ENCODE results near the gene PDE4C. TPM values are rescaled to one million over a fixed set of nuclear protein-coding genes. Genes with fewer than 3 reads are reported as not detected.

PDE4C gene
- total and polyA plus RNA-seq, 10 of the 15 experiments (the other 5 are each of a cell fraction or from before 2014, with no cell fraction given), result 0.08 to 0.73 (median 0.34) TPM

DNA sequence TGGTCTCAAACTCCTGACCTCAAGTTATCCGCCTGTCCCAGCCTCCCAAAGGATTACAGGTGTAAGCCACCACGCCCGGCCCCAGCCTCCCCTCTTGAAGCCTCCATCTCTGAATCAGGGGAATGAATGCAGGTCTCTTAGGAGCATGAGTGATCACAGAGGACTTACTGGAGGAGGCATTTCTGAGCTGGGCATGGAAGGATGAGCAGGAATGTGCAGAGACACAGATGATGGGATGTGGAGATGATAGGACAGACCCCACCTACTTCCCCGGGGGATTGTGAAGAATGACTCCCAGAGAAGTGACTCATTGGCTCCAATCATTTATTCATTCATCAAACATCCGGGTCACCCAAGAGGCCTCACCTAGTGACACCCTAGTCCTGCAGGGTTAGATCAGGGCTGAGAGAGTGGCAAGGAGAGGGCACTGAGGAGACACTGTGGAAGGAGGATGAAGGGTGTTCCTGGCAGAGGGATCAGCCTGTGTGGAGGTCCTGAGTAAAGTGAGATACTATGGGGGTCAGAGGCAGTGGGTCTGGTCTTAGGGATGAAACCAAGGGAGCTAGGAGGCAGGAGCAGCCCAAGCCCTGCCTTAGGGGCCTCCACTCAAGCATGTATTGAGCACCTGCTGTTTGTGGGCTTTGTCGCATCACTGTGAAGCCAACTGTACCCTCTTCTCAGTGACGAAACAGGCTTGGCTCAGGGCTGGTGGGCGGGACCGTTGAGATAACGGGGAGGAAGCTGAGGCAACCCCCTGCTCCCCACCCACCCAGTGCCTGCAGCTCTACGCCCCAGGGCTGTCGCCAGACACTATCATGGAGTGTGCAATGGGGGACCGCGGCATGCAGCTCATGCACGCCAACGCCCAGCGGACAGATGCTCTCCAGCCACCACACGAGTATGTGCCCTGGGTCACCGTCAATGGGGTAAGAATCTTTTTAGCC lies 49.6 kb downstream of the PDE4C start:
- ChIA-PET POLR2A (interaction anchor here (1.0 to 4.2 kb wide), 6 partner anchors 10 to 241 kb away, joined by 3 to 31 read pairs (median 5); partner anchors contain the start of genes IL12RB1 and JUND), SMC1A (ENCODE audit: uncharacterized antibody, unreplicated experiment) (interaction anchor here (1.0 to 3.4 kb wide), 6 partner anchors 9 to 28 kb away, joined by 3 to 13 read pairs (median 3); partner anchors contain the start of gene RAB3A), CTCF (no interaction called here), RAD21 (ENCODE audit: unreplicated experiment) (interaction anchor here (0.7 to 4.5 kb wide), 3 partner anchors 12 to 28 kb away, joined by 3 to 15 read pairs (median 13); partner anchors contain the start of genes MPV17L2 and RAB3A)
- DNase-seq (ENCODE audit: low read depth, low spot score) (no peak), FAIRE-seq (no peak), ATAC-seq (no peak)
- peaks cover 30% of the 10 kb centered on the region for H3K79me2 ChIP-seq (ENCODE audit: control insufficient read depth, insufficient read depth, low read length)
- H3K4me3 ChIP-seq, result peak overlapping the region; percentile 55; the same call in 1 of the 2 replicates
- H3K27me3 ChIP-seq (replicated peaks in 1 of 2; ENCODE audit: control insufficient read depth in 2 of 2, insufficient read depth in 2 of 2, low read length in 1 of 2), result no peaks in the 10 kb centered on the region
- peaks cover 34% of the 10 kb centered on the region for H3K4me1 ChIP-seq (ENCODE audit: control insufficient read depth, insufficient read depth, low read length)
- peak overlapping the region; percentile 43 for H3K9ac ChIP-seq (ENCODE audit: control insufficient read depth, insufficient read depth, low read length)
- peaks cover 17 to 19% of the 10 kb centered on the region in 2 experiments; a peak in 3 of 4 replicates for H3K36me3 ChIP-seq (ENCODE audit: control insufficient read depth in 2 of 2, insufficient read depth in 2 of 2, low read length in 1 of 2)
- peak; percentile 50; the same call in 1 of the 2 replicates for TF ChIP-seq POLR2AphosphoS2 (IDR thresholded peaks at IDR 0.05; ENCODE audit: low read depth, low read length)
- TF ChIP-seq DPF2 (IDR thresholded peaks at IDR 0.05), result no peak
- TF ChIP-seq, protein P1, sequence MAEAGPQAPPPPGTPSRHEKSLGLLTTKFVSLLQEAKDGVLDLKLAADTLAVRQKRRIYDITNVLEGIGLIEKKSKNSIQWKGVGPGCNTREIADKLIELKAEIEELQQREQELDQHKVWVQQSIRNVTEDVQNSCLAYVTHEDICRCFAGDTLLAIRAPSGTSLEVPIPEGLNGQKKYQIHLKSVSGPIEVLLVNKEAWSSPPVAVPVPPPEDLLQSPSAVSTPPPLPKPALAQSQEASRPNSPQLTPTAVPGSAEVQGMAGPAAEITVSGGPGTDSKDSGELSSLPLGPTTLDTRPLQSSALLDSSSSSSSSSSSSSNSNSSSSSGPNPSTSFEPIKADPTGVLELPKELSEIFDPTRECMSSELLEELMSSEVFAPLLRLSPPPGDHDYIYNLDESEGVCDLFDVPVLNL (IDR thresholded peaks at IDR 0.05; ENCODE audit: low read depth, low read length), result no peak
- TF ChIP-seq EED (IDR thresholded peaks at IDR 0.05; ENCODE audit: low read depth), result no peak
- TF ChIP-seq HCFC1 (IDR thresholded peaks at IDR 0.05; ENCODE audit: low read length), result no peak
- TF ChIP-seq SREBF1 (IDR thresholded peaks at IDR 0.05; ENCODE audit: low read length), result no peak
- H3K27ac ChIP-seq (ENCODE audit: control insufficient read depth, insufficient read depth), result no peak overlapping the region
- H3K9me3 ChIP-seq (replicated peaks; ENCODE audit: control insufficient read depth, insufficient read depth, low read length), result no peaks in the 10 kb centered on the region; the same call in 2 of the 3 replicates
- BruUV-seq (replicated peaks), result TSS peak; percentile 30
- in situ Hi-C loops (cut with MboI) (no loop called here), intact Hi-C loops (cut with micrococcal nuclease; ENCODE audit: unreplicated experiment) (no loop called here)
- H2AFZ ChIP-seq (ENCODE audit: control insufficient read depth, low read depth, low read length), result no peak overlapping the region
- no peaks in the 10 kb centered on the region for H4K20me1 ChIP-seq (ENCODE audit: control insufficient read depth, insufficient read depth)
- peak overlapping the region; percentile 36 for H3K4me2 ChIP-seq (ENCODE audit: control insufficient read depth, insufficient read depth)
- 66% methylated on average over 19 of the region's 19 CpGs for WGBS (ENCODE audit: insufficient coverage, insufficient replicate concordance, low lambda C conversion rate, missing lambda C conversion rate)
